Measurements from ENCODE around the gene MYBL2. TPM values are rescaled to one million over a fixed set of nuclear protein-coding genes. Genes with fewer than 3 reads are reported as not detected.

Gene MYBL2
- polyA plus RNA-seq, 1 donor (not counting 4 experiments of a cell fraction or from before 2014, with no cell fraction given), result 4.0 TPM

DNA sequence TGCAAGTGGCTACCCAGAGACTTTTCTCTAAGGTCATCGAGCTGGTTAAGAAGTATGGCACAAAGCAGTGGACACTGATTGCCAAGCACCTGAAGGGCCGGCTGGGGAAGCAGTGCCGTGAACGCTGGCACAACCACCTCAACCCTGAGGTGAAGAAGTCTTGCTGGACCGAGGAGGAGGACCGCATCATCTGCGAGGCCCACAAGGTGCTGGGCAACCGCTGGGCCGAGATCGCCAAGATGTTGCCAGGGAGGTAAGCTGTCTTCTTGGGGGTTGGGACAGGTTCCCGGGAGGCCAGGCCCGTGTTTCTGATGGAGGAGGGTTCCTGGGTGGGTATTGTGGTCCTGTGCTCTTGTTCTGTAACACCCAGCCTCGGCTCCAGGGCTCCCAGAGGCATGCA is 19.9 kb downstream of the MYBL2 start:
- FAIRE-seq, result no peak
- dilution Hi-C loops (cut with MboI; ENCODE audit: extremely low pct_ligation_motif_present, low sequenced_read_pairs), result no loop called here
- no peaks in the 10 kb centered on the region for H3K9me1 ChIP-seq (ENCODE audit: control insufficient read depth, extremely low read depth, insufficient read depth, low read length)

GRCh38 chr20:43689165-43689564 is 22.3 kb downstream of the MYBL2 start:
- H3K27me3 ChIP-seq (ENCODE audit: control insufficient read depth, extremely low read depth, insufficient read depth, low read length), result no peaks in the 10 kb centered on the region
- TF ChIP-seq, protein P1, sequence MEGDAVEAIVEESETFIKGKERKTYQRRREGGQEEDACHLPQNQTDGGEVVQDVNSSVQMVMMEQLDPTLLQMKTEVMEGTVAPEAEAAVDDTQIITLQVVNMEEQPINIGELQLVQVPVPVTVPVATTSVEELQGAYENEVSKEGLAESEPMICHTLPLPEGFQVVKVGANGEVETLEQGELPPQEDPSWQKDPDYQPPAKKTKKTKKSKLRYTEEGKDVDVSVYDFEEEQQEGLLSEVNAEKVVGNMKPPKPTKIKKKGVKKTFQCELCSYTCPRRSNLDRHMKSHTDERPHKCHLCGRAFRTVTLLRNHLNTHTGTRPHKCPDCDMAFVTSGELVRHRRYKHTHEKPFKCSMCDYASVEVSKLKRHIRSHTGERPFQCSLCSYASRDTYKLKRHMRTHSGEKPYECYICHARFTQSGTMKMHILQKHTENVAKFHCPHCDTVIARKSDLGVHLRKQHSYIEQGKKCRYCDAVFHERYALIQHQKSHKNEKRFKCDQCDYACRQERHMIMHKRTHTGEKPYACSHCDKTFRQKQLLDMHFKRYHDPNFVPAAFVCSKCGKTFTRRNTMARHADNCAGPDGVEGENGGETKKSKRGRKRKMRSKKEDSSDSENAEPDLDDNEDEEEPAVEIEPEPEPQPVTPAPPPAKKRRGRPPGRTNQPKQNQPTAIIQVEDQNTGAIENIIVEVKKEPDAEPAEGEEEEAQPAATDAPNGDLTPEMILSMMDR (optimal IDR thresholded peaks at IDR 0.05 in 1 of 3, IDR thresholded peaks at IDR 0.05 in 1 of 3, conservative IDR thresholded peaks at IDR 0.05 in 1 of 3; ENCODE audit: extremely low read depth in 1 of 3, insufficient read depth in 2 of 3, low read length in 3 of 3), result no peak
- no peak for TF ChIP-seq EZH2 (IDR thresholded peaks at IDR 0.05; ENCODE audit: low read length)
- no peaks in the 10 kb centered on the region for H3K36me3 ChIP-seq (ENCODE audit: control insufficient read depth in 2 of 2, extremely low read depth in 1 of 2, insufficient read depth in 2 of 2, low read length in 2 of 2)
- H3K9me1 ChIP-seq (ENCODE audit: control insufficient read depth, extremely low read depth, insufficient read depth, low read length), result no peaks in the 10 kb centered on the region
- no peak overlapping the region for H2AFZ ChIP-seq (ENCODE audit: control insufficient read depth, low read length)
- dilution Hi-C loops (cut with MboI; ENCODE audit: extremely low pct_ligation_motif_present, low sequenced_read_pairs), result no loop called here
- no peaks in the 10 kb centered on the region for H3K9me3 ChIP-seq (ENCODE audit: control insufficient read depth, low read depth, low read length)
- no peak overlapping the region for H3K27ac ChIP-seq (ENCODE audit: control insufficient read depth, insufficient read depth, low read length)
- no peak overlapping the region for H3K9ac ChIP-seq (ENCODE audit: control insufficient read depth, extremely low read depth, insufficient read depth, low read length)
- H3K4me1 ChIP-seq (ENCODE audit: control insufficient read depth, extremely low read depth, insufficient read depth, low read length), result no peaks in the 10 kb centered on the region
- no peaks in the 10 kb centered on the region for H4K20me1 ChIP-seq (ENCODE audit: control insufficient read depth, extremely low read depth, insufficient read depth, low read length)
- no peak for DNase-seq (ENCODE audit: low read depth, low spot score)
- H3K4me2 ChIP-seq (ENCODE audit: control insufficient read depth, extremely low read depth, insufficient read depth, low read depth, low read length), result no peak overlapping the region
- H3K4me3 ChIP-seq (ENCODE audit: control insufficient read depth in 2 of 3, extremely low read depth in 1 of 3, insufficient read depth in 2 of 3, low read depth in 1 of 3, low read length in 3 of 3), result no peak overlapping the region
- FAIRE-seq, result no peak
- no peaks in the 10 kb centered on the region for H3K79me2 ChIP-seq (ENCODE audit: control insufficient read depth, insufficient read depth, low read length)

More for the DNA sequence above, 19.9 kb downstream of the MYBL2 start:
- Histone ChIP-seq H3K79me2 (ENCODE audit: control insufficient read depth, insufficient read depth, low read length) (no peaks in the 10 kb centered on the region), H3K27me3 (ENCODE audit: control insufficient read depth, extremely low read depth, insufficient read depth, low read length) (no peaks in the 10 kb centered on the region), H3K9ac (ENCODE audit: control insufficient read depth, extremely low read depth, insufficient read depth, low read length) (no peak overlapping the region), H4K20me1 (ENCODE audit: control insufficient read depth, extremely low read depth, insufficient read depth, low read length) (no peaks in the 10 kb centered on the region), H3K4me2 (ENCODE audit: control insufficient read depth, extremely low read depth, insufficient read depth, low read depth, low read length) (no peak overlapping the region), H2AFZ (ENCODE audit: control insufficient read depth, low read length) (no peak overlapping the region), H3K27ac (ENCODE audit: control insufficient read depth, insufficient read depth, low read length) (no peak overlapping the region), H3K9me3 (ENCODE audit: control insufficient read depth, low read depth, low read length) (no peaks in the 10 kb centered on the region), H3K36me3 (ENCODE audit: control insufficient read depth in 2 of 2, extremely low read depth in 1 of 2, insufficient read depth in 2 of 2, low read length in 2 of 2) (peaks cover 0 to 6% of the 10 kb centered on the region in 2 experiments), H3K4me3 (ENCODE audit: control insufficient read depth in 2 of 3, extremely low read depth in 1 of 3, insufficient read depth in 2 of 3, low read depth in 1 of 3, low read length in 3 of 3) (no peak overlapping the region), H3K4me1 (ENCODE audit: control insufficient read depth, extremely low read depth, insufficient read depth, low read length) (no peaks in the 10 kb centered on the region)
- TF ChIP-seq EZH2 (IDR thresholded peaks at IDR 0.05; ENCODE audit: low read length), result no peak
- TF ChIP-seq, protein P1 (optimal IDR thresholded peaks at IDR 0.05 in 1 of 3, IDR thresholded peaks at IDR 0.05 in 1 of 3, conservative IDR thresholded peaks at IDR 0.05 in 1 of 3; ENCODE audit: extremely low read depth in 1 of 3, insufficient read depth in 2 of 3, low read length in 3 of 3), result no peak
- DNase-seq (ENCODE audit: low read depth, low spot score), result no peak
